GM21529 (cell line): Measurements from ENCODE around the gene TLDC2.
A peak's percentile ranks its signal among the peaks of the same experiment; 100 is the strongest.
"Not testable (repeated sequence)": the region's sequence is repeated elsewhere in the genome, so short reads cannot be mapped to it uniquely, and the experiment has no call there.

ENCODE experiments used
- ATAC-seq: cut with Tn5 transposase; IDR thresholded peaks from one replicate; pipeline ENCODE4 v1.9.1; 2021; ENCODE audit not compliant: unreplicated experiment

The TLDC2 gene

DNA sequence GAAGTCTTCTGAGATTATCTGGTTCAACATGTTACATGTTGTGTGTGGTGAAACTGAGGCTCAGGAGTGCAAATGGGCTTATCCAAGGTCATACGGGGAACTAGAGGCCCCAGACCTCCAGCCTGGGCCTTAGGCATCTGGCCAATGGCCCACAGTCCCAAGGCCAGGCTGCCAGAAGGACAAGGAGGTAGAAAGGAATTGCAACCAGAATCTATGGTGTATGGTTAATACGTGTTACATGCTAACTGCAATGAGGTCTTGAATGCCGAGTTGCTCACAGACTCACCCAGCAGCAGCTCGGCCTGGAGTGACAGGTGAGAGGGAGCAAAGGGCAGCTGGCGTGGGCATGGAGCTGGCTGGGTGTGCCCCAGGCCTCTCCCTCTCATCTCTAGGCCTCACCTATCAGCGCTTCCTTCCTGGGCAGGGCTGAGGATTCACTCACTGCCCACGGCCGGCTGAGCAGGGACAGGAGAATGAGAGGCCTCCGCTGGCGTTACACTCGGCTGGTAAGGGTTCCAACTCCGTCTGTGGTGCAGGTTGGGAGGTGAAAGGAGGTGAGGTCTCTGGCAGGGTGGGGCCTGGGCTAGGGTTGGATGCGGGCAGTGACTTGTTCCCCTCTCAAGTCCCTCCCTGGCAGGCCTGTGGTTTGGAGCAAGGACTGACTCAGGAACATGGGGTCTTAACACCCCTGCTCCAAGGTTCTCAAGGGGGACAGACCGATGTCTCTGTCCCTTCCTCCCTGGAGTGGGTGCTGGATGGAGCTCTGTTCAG, at the start of gene TLDC2:
TLDC2 (plus strand) TSS at position 437 of the 771 bp plus-strand sequence; CDS start at position 474, 37 bp downstream.
- ATAC-seq: no peak

DNA sequence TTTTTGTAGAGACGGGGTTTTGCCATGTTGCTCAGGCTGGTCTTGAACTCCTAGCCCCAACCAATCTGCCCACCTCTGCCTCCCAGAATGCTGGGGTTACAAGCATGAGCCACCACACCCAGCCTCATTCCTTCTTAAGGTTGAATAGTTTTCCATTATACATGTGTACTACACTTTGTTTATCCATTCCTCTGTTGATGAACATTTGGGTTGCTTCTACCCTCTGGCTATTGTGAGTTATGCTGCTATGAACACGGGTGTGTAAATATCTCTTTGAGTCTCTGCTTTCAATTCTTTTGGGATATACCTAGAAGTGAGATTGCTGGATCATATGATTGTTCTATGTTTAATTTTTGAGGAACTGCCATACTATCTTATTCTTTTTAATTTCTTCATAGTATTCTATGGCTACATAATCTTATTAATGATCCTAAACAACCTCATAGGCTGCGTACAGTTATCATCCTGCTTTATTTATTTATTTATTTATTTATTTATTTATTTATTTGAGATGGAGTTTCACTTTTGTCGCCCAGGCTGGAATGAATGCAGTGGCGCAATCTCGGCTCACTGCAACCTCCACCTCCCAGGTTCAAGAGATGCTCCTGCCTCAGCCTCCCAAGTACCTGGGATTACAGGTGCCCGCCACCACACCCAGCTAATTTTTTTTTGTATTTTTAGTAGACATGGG, 49.2 kb upstream of the TLDC2 start:
- no peak for ATAC-seq

DNA sequence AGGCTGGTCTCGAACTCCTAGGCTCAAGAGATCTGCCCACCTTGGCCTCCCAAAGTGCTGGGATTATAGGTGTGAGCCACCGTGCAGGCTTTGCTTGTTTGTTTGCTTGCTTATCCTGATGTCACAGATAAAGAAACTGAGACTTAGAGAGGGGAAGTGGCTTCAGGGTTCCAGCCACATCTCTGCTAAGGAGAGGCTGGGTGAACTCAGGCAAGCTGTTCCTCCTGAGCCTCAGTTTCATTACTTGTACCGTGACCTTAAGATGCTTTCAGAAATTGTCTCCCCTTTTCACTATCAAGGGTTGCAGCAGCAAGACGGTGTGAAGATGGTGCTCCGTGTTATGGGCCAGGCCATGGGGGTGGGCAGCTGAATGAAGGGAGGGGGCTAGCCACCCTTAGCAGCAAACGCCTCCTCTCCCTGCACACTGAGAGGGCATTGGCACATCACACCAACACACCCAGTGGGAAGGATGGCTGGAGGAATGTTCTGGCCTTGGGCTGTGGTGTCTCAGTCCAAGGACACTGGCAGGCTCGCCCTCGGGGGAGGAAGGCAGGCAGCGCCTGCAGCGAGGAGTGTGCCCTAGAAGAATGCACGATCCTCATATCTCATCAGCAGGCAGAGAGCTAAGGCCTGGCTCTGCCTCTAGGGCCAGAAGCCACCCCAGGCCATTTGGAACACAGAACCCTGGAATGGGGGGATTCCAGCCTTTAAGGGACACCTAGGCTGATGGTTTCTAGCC, 48.2 kb upstream of the TLDC2 start:
- ATAC-seq: peak; percentile 92

DNA sequence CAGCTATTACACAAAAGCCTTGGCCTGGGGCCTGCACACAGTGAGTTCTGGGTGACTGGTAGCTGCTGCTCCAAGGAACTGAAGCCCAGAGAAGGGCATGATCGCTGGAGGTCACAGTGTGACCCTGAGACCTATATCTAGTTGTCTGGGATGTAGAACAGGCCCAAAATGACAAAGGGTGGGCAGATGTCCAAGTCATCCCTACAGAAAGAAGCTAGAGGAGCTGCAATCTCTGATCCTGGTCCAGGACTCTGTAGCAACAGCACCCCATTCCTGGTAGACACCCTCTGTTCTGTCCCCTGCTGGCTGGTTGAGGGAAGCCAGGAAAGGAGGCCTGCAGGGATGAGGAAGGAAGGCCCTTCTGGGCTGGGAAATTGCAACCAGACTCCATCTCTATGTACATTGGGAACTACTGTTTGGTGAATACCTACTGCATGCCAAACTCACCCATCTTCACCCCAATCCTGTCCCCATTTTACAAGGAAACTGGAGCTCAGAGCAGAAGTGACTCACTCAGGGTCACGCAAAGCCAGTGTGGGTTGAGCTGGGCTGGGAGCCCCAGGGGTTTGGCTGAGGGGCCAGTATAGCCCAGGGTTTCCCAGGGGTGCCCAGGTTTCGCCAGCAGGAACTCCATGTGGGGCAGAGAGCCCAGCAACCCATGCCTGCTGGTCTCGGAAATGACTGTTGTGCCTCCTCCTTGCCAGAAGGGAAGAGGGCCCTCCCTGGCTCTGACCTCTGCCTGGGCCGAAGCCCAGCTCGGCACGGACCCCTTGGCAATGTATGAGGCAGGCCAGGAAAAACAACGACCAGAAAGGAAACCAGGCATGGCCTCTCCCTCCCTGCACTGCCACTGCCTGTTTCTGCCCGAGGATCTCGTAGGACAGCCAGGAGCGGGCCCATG, 44.9 kb upstream of the TLDC2 start:
- no peak for ATAC-seq

DNA sequence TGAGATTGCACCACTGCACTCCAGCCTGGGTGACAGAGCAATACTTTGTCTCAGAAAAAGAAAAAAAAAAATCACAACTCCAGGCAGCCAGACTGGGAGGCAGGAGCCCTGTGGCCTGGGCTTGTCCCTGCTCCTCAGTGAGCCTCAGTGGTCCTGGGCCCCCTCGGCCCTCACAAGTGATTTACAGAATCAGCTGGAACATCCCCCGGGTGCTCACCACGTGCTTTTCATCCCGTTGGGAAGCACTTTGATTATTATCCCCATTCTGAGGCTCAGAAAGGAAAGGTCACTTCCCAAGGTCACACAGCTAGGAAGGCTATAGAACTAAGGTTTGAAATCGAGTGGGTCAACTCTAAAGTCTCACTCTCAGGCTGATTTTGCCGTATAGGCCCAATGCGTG, 43.1 kb upstream of the TLDC2 start:
- no peak for ATAC-seq

DNA sequence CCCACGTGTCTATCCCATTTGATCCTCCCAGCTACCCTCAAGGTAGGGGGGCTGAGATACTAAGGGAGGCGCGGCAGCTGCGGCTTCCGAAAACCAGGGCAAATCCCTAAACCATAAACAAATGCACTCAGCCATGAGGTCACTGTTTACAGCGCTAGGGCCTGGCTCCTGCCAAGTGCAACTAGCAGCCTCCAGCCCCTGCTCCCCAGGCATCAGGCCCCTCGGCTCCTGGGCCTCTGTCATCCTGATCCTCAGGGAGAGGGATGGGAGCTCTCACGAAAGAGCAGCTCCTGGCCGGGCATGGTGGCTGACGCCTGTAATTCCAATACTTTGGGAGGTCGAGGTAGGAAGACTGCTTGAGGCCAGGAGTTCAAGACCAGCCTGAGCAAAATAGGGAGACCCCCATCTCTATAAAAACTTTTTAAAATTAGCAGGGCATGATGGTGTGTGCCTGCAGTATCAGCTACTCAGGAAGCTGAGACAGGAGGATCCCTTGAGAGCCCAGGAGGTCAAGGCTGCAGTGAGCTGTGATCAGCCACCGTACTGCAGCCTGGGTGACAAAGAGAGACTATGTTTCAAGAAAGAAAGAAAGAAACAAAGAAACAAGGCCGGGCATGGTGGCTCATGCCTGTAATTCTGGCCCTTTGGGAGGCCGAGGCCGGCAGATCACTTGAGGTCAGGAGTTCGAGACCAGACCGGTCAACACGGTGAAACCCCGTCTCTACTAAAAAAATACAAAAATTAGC, 42.5 kb upstream of the TLDC2 start:
- ATAC-seq: no peak

DNA sequence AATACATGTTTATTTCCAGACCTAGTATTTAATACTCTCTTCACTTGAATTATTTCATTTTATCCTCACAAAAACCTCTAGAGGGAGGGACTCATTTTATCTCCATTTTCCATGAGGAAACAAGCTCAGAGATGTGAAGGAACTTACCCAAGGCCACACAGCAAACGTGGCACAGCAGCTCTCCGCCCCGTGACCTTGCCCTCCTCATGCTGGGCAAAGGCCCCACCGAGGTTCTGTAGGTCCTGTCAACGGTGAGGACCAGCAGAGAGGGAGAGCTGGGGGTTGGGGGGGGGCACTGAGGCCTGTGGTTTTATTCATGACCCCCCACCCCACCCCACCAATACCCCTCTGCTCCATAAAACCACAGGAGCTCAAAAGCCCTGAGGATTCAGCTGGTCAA, 40.9 kb upstream of the TLDC2 start:
- no peak for ATAC-seq

DNA sequence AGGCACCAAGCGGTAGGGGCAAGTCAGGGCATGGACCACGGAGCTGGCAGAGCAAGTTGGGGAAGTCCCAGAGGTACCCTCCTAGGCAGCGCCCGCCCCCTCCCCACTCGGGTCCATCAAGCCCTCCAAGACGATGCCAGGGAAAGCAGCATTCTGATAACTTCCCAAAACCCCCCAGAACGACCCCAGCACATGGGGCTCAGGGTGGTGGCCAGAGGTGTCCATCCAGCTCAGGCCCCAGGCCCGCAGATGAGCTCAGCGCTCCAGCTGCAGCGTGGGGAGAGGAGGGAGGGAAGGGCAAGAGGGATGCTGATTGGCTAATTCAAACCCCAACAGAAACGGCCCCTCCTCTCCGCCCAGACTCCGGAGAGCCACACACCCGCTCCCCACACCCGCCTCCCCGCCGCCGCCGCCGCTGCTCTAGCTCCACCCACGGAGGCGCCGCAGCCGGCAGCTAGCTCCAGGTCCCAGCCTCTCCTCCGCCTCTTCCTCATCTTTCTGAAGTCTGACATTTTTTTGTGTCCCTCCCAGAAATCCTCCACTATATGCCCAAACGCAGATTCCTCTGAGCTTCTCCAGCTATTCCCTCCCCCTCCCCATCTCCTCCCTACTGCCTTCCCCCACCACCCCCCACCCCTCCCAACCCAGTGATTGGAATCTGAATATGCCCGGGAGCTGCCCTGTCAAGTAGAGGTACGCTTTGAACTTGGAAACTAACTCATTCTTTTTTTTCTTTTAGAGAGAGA, 40.3 kb upstream of the TLDC2 start:
- peak; percentile 84 for ATAC-seq

DNA sequence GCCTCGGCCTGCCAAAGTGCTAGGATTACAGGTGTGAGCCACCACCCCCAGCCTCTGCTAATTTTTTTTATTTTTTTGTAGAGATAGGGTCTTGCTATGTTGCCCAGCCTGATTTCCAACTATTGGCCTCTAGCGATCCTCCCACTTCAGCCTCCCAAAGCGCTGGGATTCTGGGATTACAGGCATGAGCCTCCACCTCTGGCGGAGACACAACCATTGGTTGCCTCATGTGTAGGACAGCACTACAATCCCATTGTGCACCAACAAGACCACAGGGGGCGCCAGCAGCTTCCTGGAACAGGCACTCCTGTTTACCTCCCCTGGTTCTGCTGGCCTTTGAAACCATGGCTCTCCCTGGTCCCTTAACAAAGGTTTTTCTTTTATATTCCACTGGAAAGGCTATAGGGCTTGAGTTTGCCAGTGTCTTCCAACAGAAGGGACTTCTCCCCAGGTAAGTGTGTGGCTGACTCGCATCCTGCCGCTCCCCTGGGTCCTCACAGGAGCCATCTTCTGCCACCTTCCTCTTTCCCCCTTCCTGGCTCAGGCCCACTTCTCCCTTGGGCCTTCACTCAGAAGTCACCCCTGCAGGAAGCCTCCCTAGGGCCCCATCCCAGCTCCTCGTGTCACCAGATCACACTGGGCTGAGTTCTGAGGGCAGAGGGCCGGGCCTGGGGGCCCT, 39.2 kb upstream of the TLDC2 start:
- ATAC-seq: peak; percentile 51

GRCh38 chr20:36838376-36838775, 37.6 kb upstream of the TLDC2 start:
- ATAC-seq: not testable (repeated sequence)

- no peak for ATAC-seq
Measured at GRCh38 chr20:36839150-36839549, 36.8 kb upstream of the TLDC2 start.

- ATAC-seq: not testable (repeated sequence)
Measured at GRCh38 chr20:36841030-36841429, 34.9 kb upstream of the TLDC2 start.

DNA sequence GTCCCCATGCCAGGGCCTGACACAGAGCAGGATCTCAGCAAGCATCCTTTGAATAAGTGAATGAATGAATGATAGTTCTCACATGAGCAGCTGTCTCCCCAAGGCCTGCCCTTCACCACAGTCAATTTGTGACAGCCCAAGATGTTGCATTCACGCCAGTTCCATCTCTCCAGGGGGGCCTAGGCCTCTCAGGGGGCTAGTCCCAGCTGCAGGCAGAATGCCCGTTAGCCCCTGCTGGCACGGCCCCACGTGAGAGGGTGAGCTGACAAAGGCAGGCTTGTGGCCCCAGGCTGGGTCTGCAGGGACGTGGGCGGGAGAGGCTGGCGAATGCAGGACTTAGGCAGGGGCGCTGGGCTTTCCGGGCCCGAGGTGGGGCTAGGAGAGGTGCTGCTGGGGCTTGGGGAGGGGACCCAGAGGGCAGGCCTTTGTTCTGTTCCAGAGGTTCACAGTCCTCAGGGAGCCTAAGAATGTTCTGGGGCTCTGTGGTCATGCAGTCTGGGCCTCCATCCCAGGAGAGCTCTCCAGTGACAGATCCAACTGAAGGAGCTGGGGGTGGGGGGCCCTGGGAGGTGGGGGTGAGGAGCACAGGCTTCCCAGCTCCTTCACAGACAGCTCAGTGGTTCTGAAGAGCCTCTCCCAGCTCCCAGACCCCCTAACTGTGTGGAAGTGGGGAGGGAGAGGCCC, 30.5 kb upstream of the TLDC2 start:
- peak; percentile 0 for ATAC-seq

GRCh38 chr20:36847009-36847709, 28.8 kb upstream of the TLDC2 start:
- no peak for ATAC-seq

DNA sequence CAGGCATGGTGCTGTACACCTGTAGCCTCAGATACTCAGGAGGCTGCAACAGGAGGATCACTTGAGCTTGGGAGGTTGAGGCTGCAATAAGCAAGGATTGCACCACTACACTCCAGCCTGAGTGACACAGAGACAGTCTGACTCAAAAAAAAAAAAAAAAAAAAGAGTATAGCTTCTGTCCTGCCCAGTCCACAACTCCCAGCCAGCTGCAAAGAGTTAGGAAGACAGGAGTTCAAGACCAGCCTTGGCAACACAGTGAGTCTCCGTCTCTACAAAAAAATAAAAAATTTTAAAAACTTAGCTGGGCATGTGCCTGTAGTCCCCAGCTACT, 28.3 kb upstream of the TLDC2 start:
- ATAC-seq: no peak

- ATAC-seq: no peak
Measured at GRCh38 chr20:36848078-36848660, 27.8 kb upstream of the TLDC2 start.

DNA sequence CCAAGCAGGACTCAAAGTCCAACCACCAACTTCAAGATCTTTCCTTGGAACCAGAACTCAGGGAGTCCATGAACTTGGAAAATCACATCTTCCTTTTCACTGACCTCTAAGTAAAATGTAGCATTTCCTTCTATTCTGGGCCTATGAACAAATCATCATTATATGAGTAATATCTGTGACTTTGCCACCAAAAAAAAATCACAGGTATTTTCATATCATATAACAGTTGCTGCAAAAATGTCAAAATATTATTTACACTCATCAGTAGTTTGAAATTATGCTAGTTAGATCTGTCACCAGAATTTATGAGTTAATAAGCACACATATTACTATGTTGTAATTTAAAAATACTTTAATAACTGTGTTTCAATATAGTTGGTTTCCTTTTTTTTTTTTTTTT, 27.3 kb upstream of the TLDC2 start:
- ATAC-seq: no peak
